Esophagus squamous epithelium (tissue), 4 donors: ENCODE measurements around the gene LCA5.

Experiments
- POLR2A ChIP-seq, 4 donors: fragments of 450-650 bp; IDR thresholded peaks; one replicate each; pipeline ENCODE4 v1.6.1; 2017; ENCODE audit warnings: antibody characterized with exemption in 4 of 4, mild to moderate bottlenecking in 4 of 4, moderate library complexity in 3 of 4
- TF ChIP-seq, protein P1 (sequence below), 6 experiments: fragments of 450-650 bp in 4 of 6; fragments of 200-600 bp in 2 of 6; sonication (generic) in 2 of 6; IDR thresholded peaks; one replicate each; pipeline ENCODE4 v1.5.1; 2016 to 2019; ENCODE audit warnings: antibody characterized with exemption in 6 of 6, mild to moderate bottlenecking in 4 of 6, moderate library complexity in 4 of 6

GRCh38 chr6:79543886-79544285, 6.7 kb upstream of the LCA5 start:
- TF ChIP-seq, protein P1, sequence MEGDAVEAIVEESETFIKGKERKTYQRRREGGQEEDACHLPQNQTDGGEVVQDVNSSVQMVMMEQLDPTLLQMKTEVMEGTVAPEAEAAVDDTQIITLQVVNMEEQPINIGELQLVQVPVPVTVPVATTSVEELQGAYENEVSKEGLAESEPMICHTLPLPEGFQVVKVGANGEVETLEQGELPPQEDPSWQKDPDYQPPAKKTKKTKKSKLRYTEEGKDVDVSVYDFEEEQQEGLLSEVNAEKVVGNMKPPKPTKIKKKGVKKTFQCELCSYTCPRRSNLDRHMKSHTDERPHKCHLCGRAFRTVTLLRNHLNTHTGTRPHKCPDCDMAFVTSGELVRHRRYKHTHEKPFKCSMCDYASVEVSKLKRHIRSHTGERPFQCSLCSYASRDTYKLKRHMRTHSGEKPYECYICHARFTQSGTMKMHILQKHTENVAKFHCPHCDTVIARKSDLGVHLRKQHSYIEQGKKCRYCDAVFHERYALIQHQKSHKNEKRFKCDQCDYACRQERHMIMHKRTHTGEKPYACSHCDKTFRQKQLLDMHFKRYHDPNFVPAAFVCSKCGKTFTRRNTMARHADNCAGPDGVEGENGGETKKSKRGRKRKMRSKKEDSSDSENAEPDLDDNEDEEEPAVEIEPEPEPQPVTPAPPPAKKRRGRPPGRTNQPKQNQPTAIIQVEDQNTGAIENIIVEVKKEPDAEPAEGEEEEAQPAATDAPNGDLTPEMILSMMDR (IDR thresholded peaks at IDR 0.05) = no peak
- TF ChIP-seq POLR2A (IDR thresholded peaks at IDR 0.05) = no peak
